GM08714 (cell line): Measurements from ENCODE around the gene AUH.

ENCODE experiments used
- H3K4me3 ChIP-seq: fragments of 200-500 bp; sonication (Bioruptor generic); 2 replicates; pipeline ENCODE4 v1.5.1; 2014; ENCODE audit warnings: mild to moderate bottlenecking, low read length, inconsistent platforms
- ZNF274 ChIP-seq: IDR thresholded peaks from 2 replicates; pipeline ENCODE4 v1.6.1; 2012; ENCODE audit warnings: mild to moderate bottlenecking, low read depth, low read length

AUH gene

DNA sequence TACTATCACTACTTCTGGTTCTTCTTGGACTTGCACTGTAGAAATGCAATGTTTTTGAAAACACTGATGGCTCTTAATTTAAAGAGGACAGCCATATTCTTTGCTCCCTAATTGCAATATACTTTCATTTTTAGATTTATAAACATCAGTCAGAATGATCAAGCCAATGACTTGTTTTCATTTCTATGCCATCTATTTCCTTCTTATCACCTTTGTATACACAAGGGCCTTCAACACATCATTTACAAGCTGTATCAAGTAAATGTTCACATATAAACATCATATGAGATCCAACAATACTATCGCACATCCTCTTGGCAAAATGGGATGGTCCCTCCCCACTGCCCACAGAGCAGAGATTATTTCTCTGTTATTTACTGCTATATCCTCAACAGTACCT, 24.9 kb downstream of the AUH start:
- no peak overlapping the region for H3K4me3 ChIP-seq
- TF ChIP-seq ZNF274, result no peak

DNA sequence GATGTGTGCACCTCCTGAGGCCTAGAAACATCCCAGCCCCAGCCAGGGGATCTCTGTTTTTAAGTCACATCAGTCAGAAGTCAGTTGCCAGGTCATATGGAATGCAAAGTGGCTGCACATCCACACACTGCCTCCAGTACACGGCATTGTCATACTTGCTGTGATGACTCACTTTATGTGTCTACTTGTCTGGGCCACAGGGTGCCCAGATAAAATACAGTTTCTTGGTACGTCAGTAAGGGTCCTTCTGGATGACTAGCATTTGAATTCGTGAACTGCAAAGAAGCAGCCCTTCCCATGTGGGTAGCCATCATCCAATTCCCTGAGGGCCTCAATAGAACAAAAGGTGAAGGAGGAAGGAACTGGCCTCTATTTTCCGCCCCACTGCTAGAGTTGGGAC, 27.7 kb downstream of the AUH start:
- no peak for TF ChIP-seq ZNF274
- no peak overlapping the region for H3K4me3 ChIP-seq

DNA sequence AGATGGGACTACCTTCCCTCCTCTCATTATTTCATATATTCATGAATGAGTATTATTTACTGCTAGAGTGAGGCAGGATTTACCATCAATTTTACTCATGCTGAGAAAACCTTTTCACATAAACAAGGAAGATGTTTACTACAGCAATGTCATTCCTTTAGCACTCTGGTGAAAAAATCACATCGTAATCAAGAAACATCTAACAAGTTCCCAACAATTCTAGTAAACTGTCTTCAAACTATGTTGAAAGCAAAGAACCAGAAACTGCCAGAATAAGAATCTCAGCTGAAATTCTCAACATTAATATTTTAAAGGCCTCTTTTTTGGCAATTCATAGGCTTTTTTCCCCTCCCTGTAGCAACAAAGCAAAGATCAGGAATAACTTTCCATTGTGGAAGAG, 28.2 kb downstream of the AUH start:
- H3K4me3 ChIP-seq, result no peak overlapping the region
- TF ChIP-seq ZNF274, result no peak

DNA sequence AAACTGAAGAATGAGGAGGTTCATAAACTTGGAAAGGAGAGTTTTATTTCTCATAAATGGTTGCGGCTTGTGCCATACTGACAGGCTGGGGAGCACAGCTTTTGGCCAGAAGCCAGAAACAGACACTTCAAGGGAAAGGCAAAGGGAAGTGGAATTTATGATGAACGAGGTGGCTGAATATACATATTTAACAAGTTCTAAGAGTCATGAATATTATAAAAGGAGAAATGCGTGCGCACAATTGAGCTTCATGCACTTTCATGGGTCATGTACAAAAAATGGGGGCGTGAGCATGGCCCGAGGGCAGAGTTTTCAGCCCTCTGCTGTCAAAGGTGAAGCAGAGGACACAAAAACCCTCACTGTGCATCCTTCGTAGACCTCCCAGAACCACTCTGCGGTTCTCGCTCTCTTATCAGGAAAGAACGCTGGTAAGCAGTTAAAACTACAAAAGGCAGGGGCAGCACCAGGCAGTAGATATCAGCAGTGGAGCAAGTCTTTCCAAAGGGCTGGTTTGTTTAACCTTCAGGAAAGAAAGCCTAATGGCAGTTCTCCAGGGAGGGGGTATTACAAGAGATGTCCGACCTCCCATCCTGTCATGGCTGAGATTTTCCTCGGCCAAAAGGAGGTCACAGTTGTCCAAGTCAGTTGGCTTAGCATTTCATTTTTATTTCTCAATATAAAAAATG, 29.0 kb downstream of the AUH start:
- no peak for TF ChIP-seq ZNF274
- no peak overlapping the region for H3K4me3 ChIP-seq

DNA sequence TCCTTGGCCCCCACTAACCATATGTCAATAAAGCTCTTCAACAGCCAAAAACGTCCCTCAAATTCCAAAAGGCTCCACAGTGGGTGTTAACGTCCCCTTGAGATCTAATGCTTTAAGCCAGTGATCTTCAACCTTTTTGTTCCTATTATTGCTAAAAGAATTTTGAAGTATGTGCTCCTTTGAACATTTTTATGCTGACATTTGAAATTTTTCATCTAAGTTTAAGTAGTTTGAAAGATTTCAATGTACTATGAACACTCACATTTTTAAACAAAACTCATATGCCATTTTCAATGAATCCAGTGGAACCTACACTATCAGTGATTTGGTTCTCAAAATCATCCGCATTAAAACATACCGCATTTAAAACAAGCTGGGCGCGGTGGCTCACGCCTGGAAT, 29.9 kb downstream of the AUH start:
- TF ChIP-seq ZNF274, result no peak
- no peak overlapping the region for H3K4me3 ChIP-seq

DNA sequence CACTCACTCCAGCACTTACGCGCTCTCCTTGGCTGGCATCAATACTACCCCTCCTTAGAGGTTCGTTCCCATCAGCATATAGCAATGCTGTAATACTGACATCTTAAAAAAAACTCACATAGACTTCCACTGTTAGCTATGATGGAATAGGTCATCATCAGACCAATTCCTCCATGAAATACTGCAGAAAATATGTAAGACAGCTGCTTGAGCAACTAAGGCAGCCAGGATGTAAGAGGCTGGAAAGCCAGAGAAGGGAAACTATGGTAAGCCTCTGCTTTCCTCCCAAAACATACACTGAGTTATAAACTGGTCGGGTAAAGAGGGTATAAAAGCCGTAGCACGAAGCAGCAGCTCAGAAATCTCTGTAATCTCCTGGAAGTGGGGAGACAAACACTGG, 33.5 kb downstream of the AUH start:
- H3K4me3 ChIP-seq, result no peak overlapping the region
- no peak for TF ChIP-seq ZNF274

DNA sequence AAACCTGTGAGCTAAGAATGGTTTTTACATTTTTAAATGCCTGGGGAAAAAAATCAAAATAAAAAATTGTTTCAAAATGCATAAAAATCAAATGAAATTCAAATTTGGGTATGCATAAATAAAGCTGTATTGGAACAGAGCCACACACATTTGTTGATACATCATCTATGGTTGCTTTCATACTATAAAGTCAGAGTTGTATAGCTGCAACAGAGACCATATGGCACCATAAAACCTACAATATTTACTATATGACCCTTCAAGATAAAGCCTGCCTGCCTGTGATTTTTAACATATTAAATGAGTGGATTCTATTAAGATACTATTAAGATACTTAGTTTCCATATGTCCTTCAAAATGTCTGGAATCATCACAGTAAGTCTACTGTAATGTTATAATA, 40.0 kb downstream of the AUH start:
- no peak overlapping the region for H3K4me3 ChIP-seq
- TF ChIP-seq ZNF274, result no peak

DNA sequence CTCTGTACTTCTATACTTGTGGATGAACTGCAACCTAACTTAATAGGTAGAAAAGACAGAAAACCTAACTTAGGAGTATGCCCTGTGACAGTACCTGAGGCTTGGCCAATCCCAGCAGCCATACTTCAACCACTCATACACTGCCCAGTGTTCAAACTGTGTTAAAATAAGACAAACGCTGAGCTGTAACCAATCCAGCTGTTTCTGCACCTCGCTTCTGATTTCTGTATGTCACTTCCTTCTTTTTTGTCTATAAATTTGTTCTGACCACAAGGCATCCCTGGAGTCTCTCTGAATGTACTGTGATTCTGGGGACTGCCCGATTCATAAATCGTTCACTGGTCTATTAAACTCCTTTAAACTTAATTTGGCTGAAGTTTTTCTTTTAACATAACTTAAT, 41.4 kb downstream of the AUH start:
- H3K4me3 ChIP-seq, result no peak overlapping the region
- TF ChIP-seq ZNF274, result no peak

DNA sequence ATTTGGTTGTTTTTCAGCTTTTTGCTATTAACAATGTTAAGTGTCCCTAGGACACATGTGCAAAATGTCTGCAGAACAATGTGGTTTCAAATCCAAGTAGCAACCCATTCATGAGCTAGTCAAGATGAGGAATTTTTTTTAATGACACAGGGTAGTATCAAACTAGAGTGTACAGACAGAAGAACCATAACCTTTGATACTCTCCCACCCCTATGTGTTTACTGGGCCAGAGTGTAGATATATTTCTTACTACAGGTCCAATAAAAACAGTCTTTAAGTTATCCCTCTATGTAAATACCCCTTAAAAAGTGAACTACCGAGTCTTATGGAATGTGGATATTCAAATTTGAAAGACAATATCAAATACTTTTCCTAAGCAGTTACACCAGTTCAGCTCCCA, 45.6 kb downstream of the AUH start:
- TF ChIP-seq ZNF274, result no peak
- H3K4me3 ChIP-seq, result no peak overlapping the region

DNA sequence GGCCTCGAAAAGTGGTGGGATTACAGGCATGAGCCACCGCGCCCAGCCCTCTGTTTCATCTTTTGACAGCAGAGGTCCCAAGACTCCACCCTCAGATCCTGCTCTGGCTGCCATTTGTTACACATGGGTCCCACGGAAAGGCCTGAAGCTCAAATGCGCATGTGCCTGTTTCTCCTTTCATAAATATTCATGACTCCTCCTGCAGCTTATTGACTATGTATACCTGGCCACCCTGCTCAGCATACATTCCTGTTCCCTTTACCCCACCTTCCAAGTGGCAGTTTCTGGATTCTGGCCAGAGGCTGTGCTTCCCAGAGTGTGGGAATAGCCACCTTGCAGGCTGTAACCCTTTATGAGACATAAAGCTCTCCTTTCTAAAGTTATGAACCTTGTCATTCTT, 46.5 kb downstream of the AUH start:
- H3K4me3 ChIP-seq, result no peak overlapping the region
- no peak for TF ChIP-seq ZNF274

DNA sequence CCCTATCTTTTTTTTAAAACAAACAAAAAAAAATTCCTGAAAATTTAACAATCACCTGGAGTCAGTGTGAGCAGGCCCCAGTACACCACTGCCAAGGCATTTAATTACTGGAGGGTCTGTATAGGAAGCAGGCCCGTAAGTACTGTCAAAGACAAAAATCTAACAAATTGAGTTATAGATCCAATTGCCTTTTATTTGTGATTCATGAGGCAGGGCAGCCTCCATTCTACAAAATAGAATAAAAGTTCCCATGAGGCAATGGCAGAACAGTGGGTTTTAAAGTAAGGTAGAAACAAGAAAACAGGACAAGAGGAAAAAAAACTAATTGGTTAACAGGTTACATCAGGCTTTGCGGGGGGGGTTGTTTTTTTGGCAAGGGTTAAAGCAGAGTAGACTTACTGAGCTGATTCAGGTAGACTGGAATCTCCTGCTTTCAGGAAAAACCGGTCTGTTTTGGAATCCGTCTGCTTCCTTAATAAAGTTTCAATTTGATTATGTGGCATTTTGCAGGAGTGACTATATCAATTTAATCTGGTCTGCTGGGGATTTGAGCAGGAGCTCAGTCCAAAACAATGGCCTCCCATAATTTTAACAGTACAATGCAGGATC, 48.9 kb downstream of the AUH start:
- TF ChIP-seq ZNF274, result no peak
- H3K4me3 ChIP-seq, result no peak overlapping the region

DNA sequence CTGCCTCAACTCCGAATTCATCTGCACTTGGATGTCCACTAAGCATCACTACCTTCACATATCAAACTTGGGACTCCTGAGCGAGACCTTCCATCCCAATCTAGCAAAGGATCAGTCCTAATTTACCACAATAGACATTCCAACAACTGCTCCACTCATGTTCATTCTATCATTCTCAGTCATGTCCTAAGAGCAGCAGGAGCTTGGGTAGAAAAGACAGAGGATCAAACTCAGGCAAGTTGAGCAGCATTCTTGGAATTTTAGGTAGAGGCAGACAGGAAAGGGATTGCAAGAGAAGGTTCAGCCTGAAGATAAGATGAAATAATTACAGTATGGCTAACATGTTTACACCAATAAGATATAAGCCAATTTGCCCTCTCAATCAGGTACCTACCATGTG, 51.7 kb downstream of the AUH start:
- TF ChIP-seq ZNF274, result no peak
- H3K4me3 ChIP-seq, result no peak overlapping the region

DNA sequence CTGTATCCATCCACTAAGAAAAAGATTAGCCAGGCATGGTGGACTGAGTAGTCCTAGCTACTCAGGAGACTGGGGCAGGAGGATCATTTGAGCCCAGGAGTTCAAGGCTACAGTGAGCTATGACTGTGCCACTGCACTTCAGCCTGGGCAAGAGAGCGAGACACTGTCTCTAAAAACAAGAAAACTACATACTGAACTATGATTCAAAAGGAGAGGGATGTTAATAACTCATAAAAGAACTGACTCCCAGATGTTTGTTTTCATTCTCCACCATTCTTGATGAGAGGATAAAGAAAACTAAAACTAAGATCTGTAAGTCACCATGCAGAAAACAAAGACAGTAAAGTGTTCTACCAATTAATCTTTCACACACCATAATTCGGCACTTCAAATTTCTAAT, 53.5 kb downstream of the AUH start:
- no peak for TF ChIP-seq ZNF274
- no peak overlapping the region for H3K4me3 ChIP-seq

DNA sequence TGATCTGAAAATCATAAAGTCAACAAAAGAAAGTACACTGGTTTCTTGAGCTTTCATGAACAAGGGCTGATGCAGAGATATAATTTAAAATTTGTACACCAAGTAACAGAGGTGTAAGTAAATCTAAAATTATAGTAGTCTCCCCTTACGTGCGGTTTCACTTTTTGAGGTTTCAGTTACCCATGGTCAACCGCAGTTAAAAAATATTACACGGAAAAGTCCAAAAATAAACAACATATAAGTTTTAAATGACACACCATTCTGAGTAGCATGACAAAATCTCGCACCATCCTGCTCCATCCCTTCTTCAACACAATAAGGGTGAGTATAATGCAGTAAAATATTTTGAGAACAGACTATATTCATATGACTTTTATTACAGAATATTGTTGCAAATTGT, 54.4 kb downstream of the AUH start:
- no peak for TF ChIP-seq ZNF274
- no peak overlapping the region for H3K4me3 ChIP-seq

DNA sequence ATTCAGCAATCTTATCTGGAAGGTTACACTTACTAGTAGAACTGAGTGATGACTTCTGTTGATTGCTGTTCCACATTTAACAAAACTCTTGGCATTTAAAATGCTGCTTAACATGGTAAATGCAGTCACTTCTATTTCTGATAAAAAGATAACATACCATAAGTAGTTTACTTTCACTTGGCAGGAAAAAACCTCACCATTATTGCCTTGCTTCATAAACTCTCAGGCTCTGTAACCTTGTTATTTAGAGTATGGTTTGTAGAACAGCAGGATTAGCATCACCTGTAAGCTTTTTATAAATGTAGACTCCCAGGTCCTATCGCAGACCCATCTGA, 55.5 kb downstream of the AUH start:
- no peak overlapping the region for H3K4me3 ChIP-seq
- no peak for TF ChIP-seq ZNF274
